Mesendoderm (in vitro differentiated cells): ENCODE measurements around the gene DISC1.

Experiments used
- DNase-seq: peaks from one replicate; pipeline ENCODE4 v3.0.0; 2013
- H2AK5ac ChIP-seq: 2 replicates; pipeline ENCODE4 v1.6.1; 2013; ENCODE audit warnings: low read length, inconsistent platforms
- H2BK120ac ChIP-seq: 2 replicates; pipeline ENCODE4 v1.6.1; 2013; ENCODE audit warnings: low read depth, mild to moderate bottlenecking, low read length, moderate library complexity, mixed read lengths
- H2BK15ac ChIP-seq: replicated peaks from 2 replicates; pipeline ENCODE4 v1.6.1; 2013; ENCODE audit warnings: low read depth, mild to moderate bottlenecking, moderate library complexity
- H2BK5ac ChIP-seq: 2 replicates; pipeline ENCODE4 v1.6.1; 2013; ENCODE audit warnings: low read length, inconsistent platforms
- H3K18ac ChIP-seq: 2 replicates; pipeline ENCODE4 v1.6.1; 2013; ENCODE audit warnings: mild to moderate bottlenecking, low read length, mixed read lengths
- H3K23ac ChIP-seq: one replicate; pipeline ENCODE4 v1.6.1; 2013; ENCODE audit warnings: low read length
- H3K27ac ChIP-seq: 2 replicates; pipeline ENCODE4 v1.5.1; 2013; ENCODE audit warnings: low read depth, mild to moderate bottlenecking, inconsistent platforms, low read length, moderate library complexity
- H3K27me3 ChIP-seq: 2 replicates; pipeline ENCODE4 v1.6.1; 2013; ENCODE audit warnings: low read length, control low read depth, mild to moderate bottlenecking, inconsistent platforms; ENCODE audit not compliant: insufficient read depth, poor library complexity
- H3K36me3 ChIP-seq: 2 replicates; pipeline ENCODE4 v1.6.1; 2013; ENCODE audit warnings: low read length, inconsistent platforms; ENCODE audit not compliant: control insufficient read depth, insufficient read depth
- H3K4ac ChIP-seq: one replicate; pipeline ENCODE4 v1.6.1; 2013; ENCODE audit warnings: low read depth, mild to moderate bottlenecking, low read length, moderate library complexity
- H3K4me1 ChIP-seq: 2 replicates; pipeline ENCODE4 v1.6.1; 2013; ENCODE audit warnings: low read depth, low read length, inconsistent platforms; ENCODE audit not compliant: control insufficient read depth
- H3K4me2 ChIP-seq: 2 replicates; pipeline ENCODE4 v1.6.1; 2013; ENCODE audit warnings: low read length
- H3K4me3 ChIP-seq: 2 replicates; pipeline ENCODE4 v1.5.1; 2013; ENCODE audit warnings: mild to moderate bottlenecking, low read length
- H3K56ac ChIP-seq: one replicate; pipeline ENCODE4 v1.6.1; 2013; ENCODE audit warnings: low read length
- H3K79me1 ChIP-seq: 2 replicates; pipeline ENCODE4 v1.6.1; 2013; ENCODE audit warnings: low read length, inconsistent platforms
- H3K79me2 ChIP-seq: 2 replicates; pipeline ENCODE4 v1.6.1; 2013; ENCODE audit warnings: mild to moderate bottlenecking, low read length; ENCODE audit not compliant: control insufficient read depth, insufficient read depth
- H3K9ac ChIP-seq: 2 replicates; pipeline ENCODE4 v1.6.1; 2013; ENCODE audit warnings: low read length, inconsistent platforms
- H4K5ac ChIP-seq: one replicate; pipeline ENCODE4 v1.6.1; 2013; ENCODE audit warnings: low read length
- H4K8ac ChIP-seq: one replicate; pipeline ENCODE4 v1.6.1; 2013; ENCODE audit warnings: low read depth, mild to moderate bottlenecking, control low read depth, low read length, moderate library complexity
- WGBS: extraction: QIAGEN DNeasy Blood & Tissue Kit; methylation state at CpG from one replicate; pipeline ENCODE4 v1.1.7; 2013; ENCODE audit warnings: low lambda C conversion rate, missing lambda C conversion rate; ENCODE audit not compliant: insufficient coverage; ENCODE audit errors: extremely low coverage; 5-methylcytosine and 5-hydroxymethylcytosine counted together

Gene DISC1

DNA sequence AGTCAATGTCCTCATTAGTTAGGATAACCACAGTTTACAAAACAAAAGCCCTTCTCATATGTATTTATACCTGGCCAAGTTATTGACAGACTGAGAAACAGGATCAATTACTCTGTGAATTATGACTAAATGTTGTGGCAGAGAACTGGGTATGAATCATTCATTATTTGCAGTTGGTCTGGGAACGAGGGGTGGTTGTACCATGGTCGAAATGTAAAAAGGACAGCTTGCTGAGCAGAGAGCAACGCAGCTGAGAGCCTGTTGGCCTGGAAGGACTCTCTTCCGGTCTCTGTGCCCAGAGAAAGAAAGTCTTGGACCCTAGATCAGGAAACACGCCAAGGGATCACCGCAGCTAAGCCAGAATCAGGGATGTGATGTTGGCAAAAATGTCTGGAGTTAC, 169.6 kb downstream of the DISC1 start:
- Histone ChIP-seq H4K5ac (no peak overlapping the region), H3K27ac (no peak overlapping the region), H3K18ac (no peak overlapping the region), H2BK120ac (no peak overlapping the region), H3K79me1 (no peaks in the 10 kb centered on the region), H3K56ac (no peak overlapping the region), H3K4me2 (no peak overlapping the region), H2BK15ac (no peak overlapping the region), H2BK5ac (no peak overlapping the region), H3K9ac (no peak overlapping the region), H4K8ac (no peak overlapping the region), H3K36me3 (no peaks in the 10 kb centered on the region), H3K79me2 (no peaks in the 10 kb centered on the region), H3K4me3 (no peak overlapping the region), H3K23ac (no peak overlapping the region), H3K4me1 (no peaks in the 10 kb centered on the region), H3K27me3 (no peaks in the 10 kb centered on the region), H3K4ac (no peak overlapping the region), H2AK5ac (no peak overlapping the region)
- no CpG with 5 or more reads among the region's 6 CpGs for WGBS
- no peak for DNase-seq

DNA sequence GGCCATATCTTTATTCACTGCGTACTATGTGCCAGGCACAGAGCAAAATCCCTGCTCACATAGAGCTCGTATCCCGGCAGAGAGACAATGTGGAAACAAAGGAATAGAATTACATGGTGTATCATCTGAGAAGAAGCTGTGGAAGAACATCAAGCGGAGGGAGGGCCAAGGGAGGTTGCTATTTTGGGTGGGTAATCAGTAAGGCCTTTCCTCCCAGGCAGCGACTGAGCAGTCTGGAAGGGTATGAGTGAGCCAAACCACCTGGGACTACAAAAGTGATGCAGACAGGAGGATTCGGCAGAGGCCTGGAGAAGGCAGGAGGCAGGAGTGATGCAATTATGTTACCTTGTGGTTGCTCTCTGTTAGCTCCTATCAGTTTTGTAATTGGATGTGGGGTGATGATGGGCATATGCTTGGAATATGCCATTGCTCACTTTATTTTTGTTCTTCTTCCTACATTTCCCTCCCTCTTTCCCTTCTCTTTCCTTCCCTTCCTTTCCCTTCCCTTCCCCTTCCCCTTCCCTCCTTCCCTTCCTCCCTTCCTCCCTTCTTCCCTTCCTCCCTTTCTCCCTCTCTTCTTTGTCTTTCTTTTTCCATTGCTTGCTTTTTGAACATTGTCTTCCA, 172.9 kb downstream of the DISC1 start:
- Histone ChIP-seq H3K4me2 (no peak overlapping the region), H3K27ac (no peak overlapping the region), H3K9ac (no peak overlapping the region), H3K18ac (no peak overlapping the region), H3K27me3 (no peaks in the 10 kb centered on the region), H2AK5ac (no peak overlapping the region), H2BK5ac (no peak overlapping the region), H4K8ac (no peak overlapping the region), H3K4me1 (no peaks in the 10 kb centered on the region), H3K56ac (no peak overlapping the region), H3K23ac (no peak overlapping the region), H3K36me3 (no peaks in the 10 kb centered on the region), H3K4me3 (no peak overlapping the region), H3K4ac (no peak overlapping the region), H2BK120ac (no peak overlapping the region), H4K5ac (no peak overlapping the region), H3K79me2 (no peaks in the 10 kb centered on the region), H2BK15ac (no peak overlapping the region), H3K79me1 (no peaks in the 10 kb centered on the region)
- WGBS, result no CpG with 5 or more reads among the region's 6 CpGs
- peak; percentile 17 for DNase-seq

DNA sequence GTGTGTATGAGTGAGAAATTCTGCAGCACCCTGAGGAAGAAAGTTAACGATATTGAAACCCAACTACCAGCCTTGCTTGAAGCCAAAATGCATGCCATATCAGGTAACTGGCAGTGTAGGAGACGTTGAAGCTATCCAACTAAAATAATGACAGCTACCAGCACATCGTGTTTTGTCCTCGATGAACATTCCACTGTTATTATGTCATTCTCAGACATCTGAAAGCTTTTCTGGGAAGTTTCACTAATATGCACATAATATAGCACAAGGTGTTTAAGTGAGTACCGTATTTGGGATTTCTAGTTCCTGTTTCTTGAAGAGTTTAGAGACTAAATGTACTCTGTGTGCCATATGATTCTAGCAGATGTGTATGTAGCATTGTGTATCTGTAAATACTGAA, 173.5 kb downstream of the DISC1 start:
- no peak overlapping the region for H3K4me2 ChIP-seq
- DNase-seq, result no peak
- no peak overlapping the region for H3K56ac ChIP-seq
- H3K36me3 ChIP-seq, result no peaks in the 10 kb centered on the region
- H3K79me1 ChIP-seq, result no peaks in the 10 kb centered on the region
- H3K27ac ChIP-seq, result no peak overlapping the region
- no peak overlapping the region for H3K23ac ChIP-seq
- H3K4ac ChIP-seq, result no peak overlapping the region
- H2BK15ac ChIP-seq, result no peak overlapping the region
- H3K18ac ChIP-seq, result no peak overlapping the region
- H3K4me3 ChIP-seq, result no peak overlapping the region
- no peak overlapping the region for H3K9ac ChIP-seq
- H4K5ac ChIP-seq, result no peak overlapping the region
- H2BK120ac ChIP-seq, result no peak overlapping the region
- no peak overlapping the region for H4K8ac ChIP-seq
- H3K27me3 ChIP-seq, result no peaks in the 10 kb centered on the region
- no peak overlapping the region for H2AK5ac ChIP-seq
- no peaks in the 10 kb centered on the region for H3K4me1 ChIP-seq
- no peak overlapping the region for H2BK5ac ChIP-seq
- WGBS, result no CpG with 5 or more reads among the region's 5 CpGs
- no peaks in the 10 kb centered on the region for H3K79me2 ChIP-seq

DNA sequence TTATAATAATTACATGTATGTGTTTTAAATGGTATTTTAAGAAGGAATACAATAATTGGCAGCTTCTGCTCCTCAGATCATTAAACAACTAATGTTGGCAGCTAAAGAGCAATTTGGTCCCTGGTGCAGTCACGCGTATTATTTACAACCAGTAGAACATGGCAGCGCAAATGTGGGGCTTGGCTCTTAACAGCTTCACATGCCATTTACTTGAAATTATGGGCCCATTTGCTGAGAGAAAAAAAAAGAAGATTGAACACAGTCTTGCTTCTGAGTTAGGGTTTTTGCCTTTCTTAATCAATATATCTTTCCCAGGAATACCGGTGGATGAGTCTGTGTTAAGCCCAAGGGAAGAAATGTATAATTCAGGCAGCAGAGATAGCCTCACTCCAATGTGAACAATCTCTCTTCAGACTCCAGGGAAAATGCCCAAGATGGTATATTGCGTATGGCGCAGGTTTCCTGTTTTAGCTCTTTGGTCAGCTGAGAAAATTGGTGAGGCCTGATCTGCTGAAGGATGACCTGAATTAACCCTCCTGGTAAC, 174.5 kb downstream of the DISC1 start:
- H3K9ac ChIP-seq, result no peak overlapping the region
- H3K4me1 ChIP-seq, result no peaks in the 10 kb centered on the region
- H3K27ac ChIP-seq, result no peak overlapping the region
- no peak overlapping the region for H2AK5ac ChIP-seq
- H3K36me3 ChIP-seq, result no peaks in the 10 kb centered on the region
- H4K8ac ChIP-seq, result no peak overlapping the region
- no peak overlapping the region for H2BK5ac ChIP-seq
- H3K79me1 ChIP-seq, result no peaks in the 10 kb centered on the region
- H2BK120ac ChIP-seq, result no peak overlapping the region
- H3K23ac ChIP-seq, result no peak overlapping the region
- no peak overlapping the region for H3K56ac ChIP-seq
- no peak overlapping the region for H3K4ac ChIP-seq
- no peaks in the 10 kb centered on the region for H3K27me3 ChIP-seq
- no peaks in the 10 kb centered on the region for H3K79me2 ChIP-seq
- no peak overlapping the region for H3K4me3 ChIP-seq
- no peak overlapping the region for H3K4me2 ChIP-seq
- no peak overlapping the region for H3K18ac ChIP-seq
- no peak overlapping the region for H2BK15ac ChIP-seq
- WGBS, result no CpG with 5 or more reads among the region's 6 CpGs
- H4K5ac ChIP-seq, result no peak overlapping the region
- DNase-seq, result no peak

DNA sequence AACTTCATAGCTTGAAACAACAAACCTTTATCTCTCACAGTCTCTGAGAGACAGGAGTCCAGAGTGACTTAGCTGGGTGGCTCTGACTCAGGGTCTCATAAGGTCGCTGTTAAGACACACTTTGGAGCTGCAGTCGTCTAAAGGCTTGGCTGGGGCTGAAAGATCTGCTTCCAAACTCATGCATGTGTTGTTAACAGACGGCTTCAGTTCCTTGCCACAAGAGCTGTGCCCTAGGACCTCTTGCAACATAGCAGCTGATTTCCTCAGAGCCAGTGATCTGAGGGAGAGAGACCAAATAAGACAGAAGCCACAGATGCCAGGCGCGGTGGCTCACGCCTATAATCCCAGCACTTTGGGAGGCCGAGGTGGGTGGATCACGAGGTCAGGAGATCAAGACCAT, 176.8 kb downstream of the DISC1 start:
- H3K9ac ChIP-seq, result no peak overlapping the region
- no peak overlapping the region for H2AK5ac ChIP-seq
- no peak overlapping the region for H3K4ac ChIP-seq
- no peak overlapping the region for H2BK15ac ChIP-seq
- no peak overlapping the region for H4K8ac ChIP-seq
- no peak overlapping the region for H2BK5ac ChIP-seq
- WGBS, result no CpG with 5 or more reads among the region's 8 CpGs
- H3K18ac ChIP-seq, result no peak overlapping the region
- H3K4me3 ChIP-seq, result no peak overlapping the region
- no peak overlapping the region for H3K56ac ChIP-seq
- no peaks in the 10 kb centered on the region for H3K79me2 ChIP-seq
- no peak overlapping the region for H3K23ac ChIP-seq
- no peaks in the 10 kb centered on the region for H3K36me3 ChIP-seq
- no peak overlapping the region for H4K5ac ChIP-seq
- H3K27me3 ChIP-seq, result no peaks in the 10 kb centered on the region
- no peak overlapping the region for H2BK120ac ChIP-seq
- no peaks in the 10 kb centered on the region for H3K79me1 ChIP-seq
- no peak overlapping the region for H3K4me2 ChIP-seq
- no peak for DNase-seq
- H3K27ac ChIP-seq, result no peak overlapping the region
- H3K4me1 ChIP-seq, result no peaks in the 10 kb centered on the region
